KOPT-K1 (cell line): Measurements from ENCODE around the gene DSCAM.
"Not testable (repeated sequence)": the region's sequence is repeated elsewhere in the genome, so short reads cannot be mapped to it uniquely, and the experiment has no call there.

Experiments used
- H3K27ac ChIP-seq: fragments of 200-600 bp; sonication (generic); 2 replicates; pipeline ENCODE4 v1.5.1; 2016; ENCODE audit warnings: antibody characterized with exemption, mild to moderate bottlenecking, low read depth, low read length; ENCODE audit not compliant: poor library complexity, severe bottlenecking
- H3K36me3 ChIP-seq: fragments of 200-600 bp; sonication (generic); 2 replicates; pipeline ENCODE4 v1.5.1; 2017; ENCODE audit warnings: antibody characterized with exemption, mild to moderate bottlenecking, low read length, moderate library complexity; ENCODE audit not compliant: insufficient read depth
- H3K9me3 ChIP-seq: fragments of 200-600 bp; sonication (generic); 2 replicates; pipeline ENCODE4 v1.5.1; 2017; ENCODE audit warnings: antibody characterized with exemption, low read length, mild to moderate bottlenecking; ENCODE audit not compliant: insufficient read depth, poor library complexity, severe bottlenecking

The DSCAM gene

GRCh38 chr21:40047993-40048730 lies 798.8 kb downstream of the DSCAM start:
- Histone ChIP-seq H3K36me3 (no peaks in the 10 kb centered on the region), H3K9me3 (no peaks in the 10 kb centered on the region), H3K27ac (no peak overlapping the region)

- H3K9me3 ChIP-seq: no peaks in the 10 kb centered on the region
- no peak overlapping the region for H3K27ac ChIP-seq
- no peaks in the 10 kb centered on the region for H3K36me3 ChIP-seq
These were observed 799.7 kb downstream of the DSCAM start for GRCh38 chr21:40047211-40047610.

- no peaks in the 10 kb centered on the region for H3K9me3 ChIP-seq
- H3K27ac ChIP-seq: no peak overlapping the region
- no peaks in the 10 kb centered on the region for H3K36me3 ChIP-seq
These were observed 803.1 kb downstream of the DSCAM start for GRCh38 chr21:40043866-40044265.

- Histone ChIP-seq H3K27ac (no peak overlapping the region), H3K36me3 (no peaks in the 10 kb centered on the region), H3K9me3 (no peaks in the 10 kb centered on the region)
These were observed 803.5 kb downstream of the DSCAM start for GRCh38 chr21:40043423-40043822.

- no peak overlapping the region for H3K27ac ChIP-seq
- H3K36me3 ChIP-seq: no peaks in the 10 kb centered on the region
- no peaks in the 10 kb centered on the region for H3K9me3 ChIP-seq
These were observed 805.5 kb downstream of the DSCAM start for GRCh38 chr21:40041446-40041845.

GRCh38 chr21:40033156-40033782 lies 813.7 kb downstream of the DSCAM start:
- H3K9me3 ChIP-seq, H3K27ac ChIP-seq, H3K36me3 ChIP-seq: not testable (repeated sequence)

- Histone ChIP-seq H3K27ac (no peak overlapping the region), H3K9me3 (no peaks in the 10 kb centered on the region)
These were observed 817.1 kb downstream of the DSCAM start for GRCh38 chr21:40029888-40030287.

GRCh38 chr21:40028393-40028792 lies 818.6 kb downstream of the DSCAM start:
- not testable (repeated sequence) for H3K36me3 ChIP-seq, H3K27ac ChIP-seq, H3K9me3 ChIP-seq

More at GRCh38 chr21:40029888-40030287, 817.1 kb downstream of the DSCAM start:
- H3K36me3 ChIP-seq: no peaks in the 10 kb centered on the region

GRCh38 chr21:40021558-40022351 lies 825.2 kb downstream of the DSCAM start:
- Histone ChIP-seq H3K9me3 (no peaks in the 10 kb centered on the region), H3K36me3 (no peaks in the 10 kb centered on the region), H3K27ac (no peak overlapping the region)

GRCh38 chr21:40020651-40021050 lies 826.3 kb downstream of the DSCAM start:
- Histone ChIP-seq H3K9me3 (no peaks in the 10 kb centered on the region), H3K36me3 (no peaks in the 10 kb centered on the region), H3K27ac (no peak overlapping the region)

- Histone ChIP-seq H3K36me3 (no peaks in the 10 kb centered on the region), H3K27ac (no peak overlapping the region)
These were observed 828.0 kb downstream of the DSCAM start for GRCh38 chr21:40018871-40019475.

GRCh38 chr21:40016667-40017066 lies 830.3 kb downstream of the DSCAM start:
- Histone ChIP-seq H3K9me3 (no peaks in the 10 kb centered on the region), H3K27ac (no peak overlapping the region)

More at GRCh38 chr21:40018871-40019475, 828.0 kb downstream of the DSCAM start:
- H3K9me3 ChIP-seq: no peaks in the 10 kb centered on the region

GRCh38 chr21:40016234-40016633 lies 830.7 kb downstream of the DSCAM start:
- Histone ChIP-seq H3K36me3 (no peaks in the 10 kb centered on the region), H3K27ac (no peak overlapping the region), H3K9me3 (no peaks in the 10 kb centered on the region)

More at GRCh38 chr21:40016667-40017066, 830.3 kb downstream of the DSCAM start:
- no peaks in the 10 kb centered on the region for H3K36me3 ChIP-seq

- no peaks in the 10 kb centered on the region for H3K9me3 ChIP-seq
These were observed 831.1 kb downstream of the DSCAM start for GRCh38 chr21:40015818-40016217.

GRCh38 chr21:40014394-40014793 lies 832.6 kb downstream of the DSCAM start:
- Histone ChIP-seq H3K36me3 (no peaks in the 10 kb centered on the region), H3K9me3 (no peaks in the 10 kb centered on the region), H3K27ac (no peak overlapping the region)

More at GRCh38 chr21:40015818-40016217, 831.1 kb downstream of the DSCAM start:
- no peak overlapping the region for H3K27ac ChIP-seq
- no peaks in the 10 kb centered on the region for H3K36me3 ChIP-seq
